NB4 (cell line): Measurements from ENCODE around the gene ANXA6.

Experiments used
- POLR2A ChIP-seq: IDR thresholded peaks from 2 replicates; pipeline ENCODE4 v1.6.1; 2011; ENCODE audit warnings: mild to moderate bottlenecking; ENCODE audit not compliant: insufficient read length; ENCODE audit errors: extremely low read depth
- TF ChIP-seq, protein P1 (sequence below): IDR thresholded peaks from one replicate; pipeline ENCODE4 v1.5.1; 2012; ENCODE audit warnings: low read depth, low read length

DNA sequence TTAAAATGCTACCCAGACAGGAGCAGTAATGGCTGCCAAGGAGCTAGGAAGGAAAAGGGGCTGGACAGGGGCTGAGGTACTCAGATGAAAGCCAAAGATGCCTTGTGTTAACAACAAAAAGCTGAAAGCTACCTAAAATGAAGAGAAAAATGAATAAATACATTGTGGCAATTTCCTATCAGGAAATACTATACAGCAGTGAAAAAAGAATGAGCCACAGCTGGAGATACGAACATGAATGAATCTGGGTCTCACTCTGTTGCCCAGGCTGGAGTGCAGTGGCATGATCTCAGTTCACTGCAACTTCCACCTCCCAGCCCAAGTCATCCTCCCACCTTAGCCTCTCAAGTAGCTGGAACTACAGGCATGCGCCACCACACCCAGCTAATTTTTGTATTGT is 83.0 kb downstream of the ANXA6 start:
- TF ChIP-seq, protein P1, sequence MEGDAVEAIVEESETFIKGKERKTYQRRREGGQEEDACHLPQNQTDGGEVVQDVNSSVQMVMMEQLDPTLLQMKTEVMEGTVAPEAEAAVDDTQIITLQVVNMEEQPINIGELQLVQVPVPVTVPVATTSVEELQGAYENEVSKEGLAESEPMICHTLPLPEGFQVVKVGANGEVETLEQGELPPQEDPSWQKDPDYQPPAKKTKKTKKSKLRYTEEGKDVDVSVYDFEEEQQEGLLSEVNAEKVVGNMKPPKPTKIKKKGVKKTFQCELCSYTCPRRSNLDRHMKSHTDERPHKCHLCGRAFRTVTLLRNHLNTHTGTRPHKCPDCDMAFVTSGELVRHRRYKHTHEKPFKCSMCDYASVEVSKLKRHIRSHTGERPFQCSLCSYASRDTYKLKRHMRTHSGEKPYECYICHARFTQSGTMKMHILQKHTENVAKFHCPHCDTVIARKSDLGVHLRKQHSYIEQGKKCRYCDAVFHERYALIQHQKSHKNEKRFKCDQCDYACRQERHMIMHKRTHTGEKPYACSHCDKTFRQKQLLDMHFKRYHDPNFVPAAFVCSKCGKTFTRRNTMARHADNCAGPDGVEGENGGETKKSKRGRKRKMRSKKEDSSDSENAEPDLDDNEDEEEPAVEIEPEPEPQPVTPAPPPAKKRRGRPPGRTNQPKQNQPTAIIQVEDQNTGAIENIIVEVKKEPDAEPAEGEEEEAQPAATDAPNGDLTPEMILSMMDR, result no peak
- no peak for TF ChIP-seq POLR2A
